BLaER1 treated with 17β-estradiol and CSF1 and Interleukin-3, amounts not matched to agents 10 nM and 100 nM (cell line): ENCODE results near the gene MLYCD.

ENCODE experiments used
- H3K27ac ChIP-seq, 11 experiments: shearing (Covaris generic); formaldehyde crosslinking; 2 replicates each; pipeline ENCODE4 v1.8.1; 2022
- H3K27me3 ChIP-seq, 11 experiments: shearing (Covaris generic); formaldehyde crosslinking; 2 replicates each; pipeline ENCODE4 v1.8.1; 2022
- H3K36me3 ChIP-seq, 11 experiments: shearing (Covaris generic); formaldehyde crosslinking; 2 replicates each; pipeline ENCODE4 v1.8.1; 2022
- H3K4me1 ChIP-seq, 10 experiments: shearing (Covaris generic); formaldehyde crosslinking; 2 replicates each; pipeline ENCODE4 v1.8.1; 2022
- H3K4me2 ChIP-seq, 11 experiments: shearing (Covaris generic); formaldehyde crosslinking; 2 replicates each; pipeline ENCODE4 v1.8.1; 2022
- H3K4me3 ChIP-seq, 10 experiments: shearing (Covaris generic); formaldehyde crosslinking; 2 replicates each; pipeline ENCODE4 v1.8.1; 2022
- H3K9ac ChIP-seq, 11 experiments: shearing (Covaris generic); formaldehyde crosslinking; 2 replicates each; pipeline ENCODE4 v1.8.1; 2022
- H3K9me3 ChIP-seq, 11 experiments: shearing (Covaris generic); formaldehyde crosslinking; replicated peaks in 1 of 11; 2 replicates each; pipeline ENCODE4 v1.8.1; 2022
- H4K20me1 ChIP-seq, 11 experiments: shearing (Covaris generic); formaldehyde crosslinking; 2 replicates each; pipeline ENCODE4 v1.8.1; 2022
- Cebpa-rat ChIP-seq, 11 experiments: shearing (Covaris generic); IDR thresholded peaks; 2 replicates each; pipeline ENCODE4 v1.8.1; 2022

MLYCD gene

GRCh38 chr16:83906683-83907082 lies 7.8 kb downstream of the MLYCD start:
- H3K27me3 ChIP-seq, result no peaks in the 10 kb centered on the region
- H3K27ac ChIP-seq, result no peak overlapping the region
- peaks cover 5 to 63% (median 38%) of the 10 kb centered on the region in 11 experiments; a peak in 16 of 22 replicates for H4K20me1 ChIP-seq
- H3K4me1 ChIP-seq, result peaks cover 0 to under 1% (median 0%) of the 10 kb centered on the region in 10 experiments; a peak in 1 of 20 replicates
- no peak overlapping the region for H3K4me3 ChIP-seq
- no peak overlapping the region for H3K4me2 ChIP-seq
- TF ChIP-seq Cebpa-rat (IDR thresholded peaks at IDR 0.05), result no peak
- H3K9ac ChIP-seq, result no peak overlapping the region
- peaks cover 54 to 82% (median 73%) of the 10 kb centered on the region in 11 experiments for H3K36me3 ChIP-seq
- no peaks in the 10 kb centered on the region for H3K9me3 ChIP-seq

GRCh38 chr16:83907111-83907510 lies 8.2 kb downstream of the MLYCD start:
- H3K9ac ChIP-seq, result no peak overlapping the region
- no peaks in the 10 kb centered on the region for H3K27me3 ChIP-seq

GRCh38 chr16:83907631-83908250 lies 8.8 kb downstream of the MLYCD start:
- no peak for TF ChIP-seq Cebpa-rat (IDR thresholded peaks at IDR 0.05)
- Histone ChIP-seq H3K27me3 (no peaks in the 10 kb centered on the region), H3K9me3 (no peaks in the 10 kb centered on the region), H3K27ac (no peak overlapping the region), H3K4me2 (no peak overlapping the region), H3K4me1 (no peaks in the 10 kb centered on the region), H4K20me1 (peaks cover 5 to 62% (median 34%) of the 10 kb centered on the region in 11 experiments; a peak in 16 of 22 replicates), H3K36me3 (peaks cover 65 to 93% (median 83%) of the 10 kb centered on the region in 11 experiments), H3K4me3 (no peak overlapping the region), H3K9ac (no peak overlapping the region)

More at GRCh38 chr16:83907111-83907510, 8.2 kb downstream of the MLYCD start:
- no peak overlapping the region for H3K4me2 ChIP-seq
- no peak for TF ChIP-seq Cebpa-rat (IDR thresholded peaks at IDR 0.05)
- peaks cover 5 to 62% (median 36%) of the 10 kb centered on the region in 11 experiments; a peak in 16 of 22 replicates for H4K20me1 ChIP-seq
- H3K36me3 ChIP-seq, result peaks cover 58 to 87% (median 77%) of the 10 kb centered on the region in 11 experiments
- no peak overlapping the region for H3K4me3 ChIP-seq
- no peaks in the 10 kb centered on the region for H3K4me1 ChIP-seq
- no peak overlapping the region for H3K27ac ChIP-seq
- no peaks in the 10 kb centered on the region for H3K9me3 ChIP-seq

- Histone ChIP-seq H3K27me3 (no peaks in the 10 kb centered on the region), H4K20me1 (peaks cover under 1 to 53% (median 29%) of the 10 kb centered on the region in 11 experiments; a peak in 15 of 22 replicates), H3K9me3 (no peaks in the 10 kb centered on the region), H3K4me1 (no peaks in the 10 kb centered on the region), H3K4me3 (no peak overlapping the region), H3K9ac (no peak overlapping the region), H3K27ac (no peak overlapping the region), H3K4me2 (no peak overlapping the region), H3K36me3 (peaks cover 72 to 94% (median 88%) of the 10 kb centered on the region in 11 experiments)
- TF ChIP-seq Cebpa-rat (IDR thresholded peaks at IDR 0.05), result no peak
Measured at GRCh38 chr16:83908798-83909197, 9.9 kb downstream of the MLYCD start.

GRCh38 chr16:83911290-83911689 lies 12.4 kb downstream of the MLYCD start:
- Histone ChIP-seq H3K9me3 (no peaks in the 10 kb centered on the region), H3K4me1 (peaks cover 0 to 17% (median 10%) of the 10 kb centered on the region in 10 experiments; a peak in 13 of 20 replicates), H3K9ac (no peak overlapping the region), H3K36me3 (peaks cover 87 to 100% (median 95%) of the 10 kb centered on the region in 11 experiments), H3K27ac (no peak overlapping the region), H4K20me1 (peaks cover 0 to 53% (median 25%) of the 10 kb centered on the region in 11 experiments; a peak in 15 of 22 replicates), H3K27me3 (no peaks in the 10 kb centered on the region), H3K4me2 (no peak overlapping the region), H3K4me3 (no peak overlapping the region)
- TF ChIP-seq Cebpa-rat (IDR thresholded peaks at IDR 0.05), result no peak

- H3K4me3 ChIP-seq, result no peak overlapping the region
- no peak overlapping the region for H3K9ac ChIP-seq
- no peak for TF ChIP-seq Cebpa-rat (IDR thresholded peaks at IDR 0.05)
- H3K27me3 ChIP-seq, result no peaks in the 10 kb centered on the region
- H3K27ac ChIP-seq, result no peak overlapping the region
- H4K20me1 ChIP-seq, result peaks cover 0 to 47% (median 26%) of the 10 kb centered on the region in 11 experiments; a peak in 13 of 22 replicates
- H3K4me2 ChIP-seq, result no peak overlapping the region
- H3K4me1 ChIP-seq, result peaks cover 0 to 17% (median 10%) of the 10 kb centered on the region in 10 experiments; a peak in 13 of 20 replicates
- no peaks in the 10 kb centered on the region for H3K9me3 ChIP-seq
- H3K36me3 ChIP-seq, result peaks cover 83 to 97% (median 91%) of the 10 kb centered on the region in 11 experiments
Measured at GRCh38 chr16:83912519-83913244, 13.8 kb downstream of the MLYCD start.

- Histone ChIP-seq H4K20me1 (peaks cover 0 to 46% (median 24%) of the 10 kb centered on the region in 11 experiments; a peak in 13 of 22 replicates), H3K4me3 (no peak overlapping the region), H3K9ac (no peak overlapping the region), H3K27ac (no peak overlapping the region), H3K36me3 (peaks cover 83 to 97% (median 92%) of the 10 kb centered on the region in 11 experiments), H3K4me2 (no peak overlapping the region), H3K27me3 (no peaks in the 10 kb centered on the region), H3K4me1 (peaks cover 0 to 17% (median 10%) of the 10 kb centered on the region in 10 experiments; a peak in 13 of 20 replicates), H3K9me3 (no peaks in the 10 kb centered on the region; a peak in 1 of 22 replicates)
- TF ChIP-seq Cebpa-rat (IDR thresholded peaks at IDR 0.05), result no peak
Measured at GRCh38 chr16:83913245-83913633, 14.3 kb downstream of the MLYCD start.

- Histone ChIP-seq H3K27ac (no peak overlapping the region), H3K9ac (no peak overlapping the region), H3K27me3 (no peaks in the 10 kb centered on the region), H4K20me1 (peaks cover 0 to 46% (median 20%) of the 10 kb centered on the region in 11 experiments; a peak in 13 of 22 replicates), H3K4me1 (peaks cover 0 to 17% (median 10%) of the 10 kb centered on the region in 10 experiments; a peak in 13 of 20 replicates), H3K4me2 (no peak overlapping the region), H3K36me3 (peaks cover 83 to 97% (median 92%) of the 10 kb centered on the region in 11 experiments), H3K9me3 (no peaks in the 10 kb centered on the region; a peak in 1 of 22 replicates), H3K4me3 (no peak overlapping the region)
- no peak for TF ChIP-seq Cebpa-rat (IDR thresholded peaks at IDR 0.05)
Measured at GRCh38 chr16:83914091-83914710, 15.3 kb downstream of the MLYCD start.
